Activated naive CD4-positive, alpha-beta T cell treated with anti-CD3 and anti-CD28 coated beads, Interleukin-2, amount 50 U/mL, for 72 hours (primary cell): ENCODE measurements around the gene MAL. TPM values are rescaled to one million over a fixed set of nuclear protein-coding genes. Genes with fewer than 3 reads are reported as not detected.
"Not testable (repeated sequence)": the region's sequence is repeated elsewhere in the genome, so short reads cannot be mapped to it uniquely, and the experiment has no call there.

Source experiments
- ATAC-seq, 2 donors: fragments of 150-1000 bp; cut with Tn5 transposase; 2 replicates each; pipeline ENCODE4 v1.10.0; 2021; ENCODE audit warnings: mild to moderate bottlenecking in 2 of 2, moderate library complexity in 2 of 2
- DNase-seq, 2 donors: peaks; one replicate each; pipeline ENCODE4 v3.0.0; 2021 to 2022; ENCODE audit warnings: low spot score in 2 of 2
- H3K27ac Mint-ChIP-seq, 2 donors: one replicate each; pipeline ENCODE4 v1.8.0; 2022; ENCODE audit warnings: mild to moderate bottlenecking in 2 of 2, mixed read lengths in 2 of 2
- H3K36me3 Mint-ChIP-seq, 2 donors: one replicate each; pipeline ENCODE4 v1.8.0; 2022; ENCODE audit warnings: mixed read lengths in 2 of 2
- H3K9me3 Mint-ChIP-seq, 2 donors: one replicate each; pipeline ENCODE4 v1.8.0; 2022; ENCODE audit warnings: mixed read lengths in 2 of 2
- total RNA-seq, 2 donors: library from RNA; stranded (reverse); gene quantifications; one replicate each; pipeline ENCODE4 v1.2.3, GENCODE V29; 2022

Gene MAL
- total RNA-seq, 2 donors from 2014 or later: 26.3 to 62.8 TPM

DNA sequence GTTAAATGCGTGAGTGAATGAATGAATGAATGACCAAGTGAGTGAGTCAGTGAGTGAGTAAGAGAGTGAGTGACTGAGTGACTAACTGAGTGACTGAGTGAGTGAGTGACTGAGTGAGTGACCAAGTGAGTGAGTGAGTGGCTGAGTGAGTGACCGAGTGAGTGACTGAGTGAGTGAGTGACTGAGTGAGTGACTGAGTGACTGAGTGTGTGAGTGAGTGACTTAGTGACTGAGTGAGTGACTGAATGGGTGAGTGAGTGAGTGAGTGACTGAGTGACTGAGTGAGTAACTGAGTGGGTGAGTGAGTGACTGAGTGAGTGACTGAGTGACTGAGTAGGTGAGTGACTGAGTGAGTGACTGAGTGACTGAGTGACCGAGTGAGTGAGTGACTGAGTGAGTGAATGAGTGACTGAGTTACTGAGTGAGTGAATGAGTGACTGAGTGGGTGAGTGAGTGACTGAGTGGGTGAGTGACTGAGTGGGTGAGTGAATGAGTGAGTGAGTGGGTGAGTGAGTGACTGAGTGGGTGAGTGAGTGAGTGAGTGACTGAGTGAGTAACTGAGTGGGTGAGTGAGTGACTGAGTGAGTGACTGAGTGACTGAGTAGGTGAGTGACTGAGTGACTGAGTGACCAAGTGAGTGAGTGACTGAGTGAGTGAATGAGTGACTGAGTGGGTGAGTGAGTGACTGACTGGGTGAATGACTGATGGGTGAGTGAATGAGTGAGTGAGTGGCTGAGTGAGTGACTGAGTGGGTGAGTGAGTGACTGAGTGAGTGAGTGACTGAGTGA is 11.3 kb downstream of the MAL start:
- Mint-ChIP-seq H3K27ac (peak overlapping the region; percentile 66 to 85), H3K9me3 (peaks cover 26 to 30% of the 10 kb centered on the region in 2 donors), H3K36me3 (peaks cover 22 to 25% of the 10 kb centered on the region in 2 donors)
- DNase-seq (no peak), ATAC-seq (peak in 1 of 2 donors; percentile 39)

DNA sequence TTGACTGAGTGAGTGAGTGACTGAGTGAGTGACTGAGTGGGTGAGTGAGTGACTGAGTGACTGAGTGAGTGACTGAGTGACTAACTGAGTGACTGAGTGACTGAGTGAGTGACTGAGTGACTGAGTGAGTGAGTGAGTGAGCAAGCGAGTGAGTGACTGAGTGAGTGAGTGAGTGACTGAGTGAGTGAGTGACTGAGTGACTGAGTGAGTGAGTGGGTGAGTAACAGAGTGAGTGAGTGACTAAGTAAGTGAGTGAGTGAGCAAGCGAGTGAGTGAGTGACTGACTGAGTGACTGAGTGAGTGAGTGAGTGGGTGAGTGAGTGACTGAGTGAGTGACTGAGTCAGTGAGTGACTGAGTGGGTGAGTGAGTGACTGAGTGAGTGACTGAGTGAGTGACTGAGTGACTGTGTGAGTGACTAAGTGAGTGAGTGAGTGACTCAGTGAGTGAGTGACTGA is 11.9 kb downstream of the MAL start:
- peaks cover 22 to 25% of the 10 kb centered on the region in 2 donors for H3K36me3 Mint-ChIP-seq
- peak overlapping the region; percentile 66 to 85 for H3K27ac Mint-ChIP-seq
- peak; percentile 18 to 42 for ATAC-seq
- DNase-seq: no peak
- H3K9me3 Mint-ChIP-seq: peaks cover 26 to 30% of the 10 kb centered on the region in 2 donors

DNA sequence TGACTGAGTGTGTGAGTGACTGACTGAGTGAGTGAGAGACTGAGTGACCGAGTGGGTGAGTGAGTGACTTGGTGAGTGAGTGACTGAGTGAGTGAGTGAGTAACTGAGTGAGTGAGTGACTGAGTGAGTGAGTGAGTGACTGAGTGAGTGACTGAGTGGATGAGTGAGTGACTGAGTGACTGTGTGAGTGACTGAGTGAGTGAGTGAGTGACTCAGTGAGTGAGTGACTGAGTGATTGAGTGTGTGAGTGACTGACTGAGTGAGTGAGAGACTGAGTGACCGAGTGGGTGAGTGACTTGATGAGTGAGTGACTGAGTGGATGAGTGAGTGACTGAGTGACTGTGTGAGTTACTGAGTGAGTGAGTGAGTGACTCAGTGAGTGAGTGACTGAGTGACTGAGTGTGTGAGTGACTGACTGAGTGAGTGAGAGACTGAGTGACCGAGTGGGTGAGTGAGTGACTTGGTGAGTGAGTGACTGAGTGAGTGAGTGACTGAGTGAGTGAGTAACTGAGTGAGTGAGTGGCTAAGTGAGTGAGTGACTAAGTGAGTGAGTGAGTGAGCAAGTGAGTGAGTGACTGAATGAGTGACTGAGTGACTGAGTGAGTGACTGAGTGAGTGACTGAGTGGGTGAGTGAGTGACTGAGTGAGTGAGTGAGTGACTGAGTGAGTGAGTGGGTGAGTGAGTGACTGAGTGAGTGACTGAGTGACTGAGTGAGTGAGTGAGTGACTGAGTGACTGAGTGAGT is 12.5 kb downstream of the MAL start:
- ATAC-seq, DNase-seq: not testable (repeated sequence)
- peaks cover 22 to 25% of the 10 kb centered on the region in 2 donors for H3K36me3 Mint-ChIP-seq
- H3K27ac Mint-ChIP-seq: peak overlapping the region; percentile 66 to 85
- peaks cover 26 to 30% of the 10 kb centered on the region in 2 donors for H3K9me3 Mint-ChIP-seq

DNA sequence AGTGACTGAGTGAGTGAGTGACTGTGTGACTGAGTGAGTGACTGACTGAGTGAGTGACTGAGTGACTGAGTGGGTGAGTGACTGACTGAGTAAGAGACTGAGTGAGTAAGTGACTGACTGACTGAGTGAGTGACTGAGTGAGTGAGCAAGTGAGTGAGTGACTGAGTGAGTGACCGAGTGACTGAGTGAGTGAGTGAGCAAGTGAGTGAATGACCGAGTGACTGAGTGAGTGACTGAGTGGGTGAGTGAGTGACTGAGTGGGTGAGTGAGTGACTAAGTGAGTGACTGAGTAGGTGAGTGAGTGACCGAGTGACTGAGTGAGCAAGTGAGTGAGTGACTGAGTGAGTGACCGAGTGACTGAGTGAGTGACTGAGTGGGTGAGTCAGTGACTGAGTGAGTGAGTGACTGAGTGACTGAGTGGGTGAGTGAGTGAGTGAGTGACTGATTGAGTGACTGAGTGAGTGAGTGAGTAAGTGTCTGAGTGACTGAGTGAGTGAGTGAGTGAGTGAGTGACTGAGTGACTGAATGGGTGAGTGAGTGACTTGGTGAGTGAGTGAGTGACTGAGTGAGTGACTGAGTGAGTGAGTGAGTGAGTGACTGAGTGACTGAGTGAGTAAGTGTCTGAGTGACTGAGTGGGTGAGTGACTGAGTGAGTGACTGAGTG is 13.3 kb downstream of the MAL start:
- ATAC-seq: no peak
- Mint-ChIP-seq H3K9me3 (peaks cover 26 to 30% of the 10 kb centered on the region in 2 donors), H3K36me3 (peaks cover 22 to 25% of the 10 kb centered on the region in 2 donors), H3K27ac (peak overlapping the region; percentile 9 to 85)
- no peak for DNase-seq

GRCh38 chr2:95039363-95039762 is 13.9 kb downstream of the MAL start:
- H3K27ac Mint-ChIP-seq: peak overlapping the region; percentile 7 to 85
- DNase-seq: no peak
- peaks cover 26 to 30% of the 10 kb centered on the region in 2 donors for H3K9me3 Mint-ChIP-seq
- H3K36me3 Mint-ChIP-seq: peaks cover 25 to 28% of the 10 kb centered on the region in 2 donors
- peak in 1 of 2 donors; percentile 29 for ATAC-seq

- peaks cover 26 to 30% of the 10 kb centered on the region in 2 donors for H3K9me3 Mint-ChIP-seq
- peak overlapping the region in 1 of 2 donors; percentile 7 for H3K27ac Mint-ChIP-seq
- DNase-seq: no peak
- no peak for ATAC-seq
- peaks cover 25 to 30% of the 10 kb centered on the region in 2 donors for H3K36me3 Mint-ChIP-seq
Observed at GRCh38 chr2:95039978-95040377, 14.5 kb downstream of the MAL start.

DNA sequence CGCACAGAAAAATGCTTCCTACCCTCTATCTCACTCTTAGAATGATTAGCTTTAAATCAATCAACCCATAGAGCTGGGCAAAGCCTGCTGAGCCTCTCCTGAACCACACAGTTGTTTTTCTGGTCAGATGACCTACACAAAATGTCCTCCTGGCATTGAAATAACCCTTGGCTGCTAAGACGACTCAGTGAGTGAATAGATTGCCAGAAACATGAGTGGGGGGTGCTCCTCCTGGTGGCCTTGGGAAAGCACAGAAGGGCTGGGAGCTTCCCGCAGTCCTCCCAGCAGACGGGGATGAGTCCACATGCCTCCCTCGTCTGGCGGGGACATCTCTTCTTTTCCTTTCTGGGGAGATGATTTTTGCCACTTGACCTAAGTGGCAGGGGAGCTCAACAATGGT is 14.9 kb downstream of the MAL start:
- ATAC-seq (no peak), DNase-seq (no peak)
- H3K27ac Mint-ChIP-seq: no peak overlapping the region
- peaks cover 26 to 30% of the 10 kb centered on the region in 2 donors for H3K9me3 Mint-ChIP-seq
- peaks cover 25 to 30% of the 10 kb centered on the region in 2 donors for H3K36me3 Mint-ChIP-seq

DNA sequence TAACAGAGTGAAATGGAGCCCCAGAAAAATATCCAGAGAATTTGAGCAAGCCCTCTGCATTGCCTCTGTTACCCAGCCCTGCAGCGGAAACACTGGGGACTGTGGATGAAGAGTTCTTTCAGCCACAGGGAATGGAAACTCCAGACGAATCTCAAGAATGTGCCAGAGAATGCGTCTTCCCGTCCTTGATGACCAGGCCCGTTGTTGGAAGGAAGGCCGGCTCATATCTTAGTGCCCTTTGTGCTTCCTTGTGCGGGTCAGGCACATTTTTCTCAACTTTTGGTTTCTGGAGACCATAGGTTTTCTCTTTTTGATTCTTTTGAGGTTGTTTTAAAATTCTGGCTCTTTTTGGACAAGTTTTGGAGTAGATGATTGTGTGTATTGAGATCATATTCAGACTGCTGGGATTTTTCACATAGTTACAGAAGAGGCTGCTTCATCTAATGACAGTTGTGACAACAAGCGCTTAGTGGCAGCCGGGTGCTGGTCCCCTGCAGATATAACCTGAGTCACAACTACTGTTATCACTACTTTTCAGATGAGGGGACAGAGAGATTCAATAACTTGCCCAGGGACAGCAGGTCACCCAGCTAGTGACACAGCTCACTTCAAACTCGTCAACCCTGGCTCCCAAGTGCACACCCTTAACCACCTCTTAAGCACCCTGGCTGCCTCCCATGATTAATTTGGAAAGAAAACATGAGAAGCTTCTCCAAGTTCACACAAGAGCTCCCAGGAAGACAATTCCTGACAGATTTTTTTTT is 15.7 kb downstream of the MAL start:
- Mint-ChIP-seq H3K9me3 (peaks cover 26 to 30% of the 10 kb centered on the region in 2 donors), H3K36me3 (peaks cover 25 to 30% of the 10 kb centered on the region in 2 donors), H3K27ac (peak overlapping the region in 1 of 2 donors; percentile 78)
- DNase-seq (no peak), ATAC-seq (peak; percentile 52)

GRCh38 chr2:95041824-95042442 is 16.4 kb downstream of the MAL start:
- Mint-ChIP-seq H3K9me3 (peaks cover 19 to 23% of the 10 kb centered on the region in 2 donors), H3K36me3 (peaks cover 19 to 24% of the 10 kb centered on the region in 2 donors), H3K27ac (no peak overlapping the region)
- DNase-seq: no peak
- no peak for ATAC-seq

- DNase-seq: no peak
- Mint-ChIP-seq H3K36me3 (peaks cover 11 to 16% of the 10 kb centered on the region in 2 donors), H3K9me3 (peaks cover 12 to 16% of the 10 kb centered on the region in 2 donors), H3K27ac (peak overlapping the region in 1 of 2 donors; percentile 24)
- ATAC-seq: peak in 1 of 2 donors; percentile 46
Observed at GRCh38 chr2:95042472-95043271, 17.2 kb downstream of the MAL start.

DNA sequence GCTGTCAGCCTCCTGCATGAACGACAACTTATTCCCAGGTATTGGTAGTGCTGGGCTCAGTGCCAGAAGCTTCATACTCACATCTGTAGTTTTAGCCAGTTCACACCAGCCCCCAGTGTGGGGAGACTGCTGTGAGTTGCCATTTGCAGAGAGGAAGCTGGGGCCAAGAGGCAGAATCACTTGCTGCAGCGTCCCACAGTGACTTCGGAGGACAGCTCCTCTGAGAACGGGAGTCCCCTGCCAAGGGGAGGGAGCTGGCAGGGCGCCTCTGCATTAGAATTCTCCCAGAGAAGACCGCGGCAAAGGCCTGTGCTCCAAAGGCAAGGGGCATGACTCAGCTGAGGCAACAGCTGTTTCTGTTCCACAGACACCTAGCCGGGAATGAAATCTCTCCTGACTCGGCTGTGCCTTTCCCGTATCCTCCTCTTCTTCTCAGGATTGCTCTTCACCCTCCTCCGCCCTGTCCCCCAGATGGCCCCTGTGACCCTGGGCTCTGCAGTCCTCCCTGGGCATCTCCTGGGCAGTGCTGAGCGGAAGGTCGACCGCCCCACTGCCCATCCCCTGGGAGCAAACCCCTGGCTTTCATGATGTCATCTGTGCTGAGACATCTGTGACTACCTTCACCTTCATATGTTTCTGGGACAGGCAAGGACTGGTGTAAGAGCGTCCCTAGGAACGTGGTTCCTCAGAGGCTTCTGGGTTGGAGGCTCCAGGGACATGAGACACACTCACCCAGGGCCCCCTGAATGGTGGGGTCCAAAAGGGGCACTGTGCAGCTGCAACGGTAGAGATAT is 18.0 kb downstream of the MAL start:
- Mint-ChIP-seq H3K27ac (peak overlapping the region in 1 of 2 donors; percentile 24), H3K36me3 (peaks cover 3 to 8% of the 10 kb centered on the region in 2 donors), H3K9me3 (peaks cover 4 to 8% of the 10 kb centered on the region in 2 donors)
- ATAC-seq (peak; percentile 63 to 73), DNase-seq (peak in 1 of 2 donors; percentile 40)

DNA sequence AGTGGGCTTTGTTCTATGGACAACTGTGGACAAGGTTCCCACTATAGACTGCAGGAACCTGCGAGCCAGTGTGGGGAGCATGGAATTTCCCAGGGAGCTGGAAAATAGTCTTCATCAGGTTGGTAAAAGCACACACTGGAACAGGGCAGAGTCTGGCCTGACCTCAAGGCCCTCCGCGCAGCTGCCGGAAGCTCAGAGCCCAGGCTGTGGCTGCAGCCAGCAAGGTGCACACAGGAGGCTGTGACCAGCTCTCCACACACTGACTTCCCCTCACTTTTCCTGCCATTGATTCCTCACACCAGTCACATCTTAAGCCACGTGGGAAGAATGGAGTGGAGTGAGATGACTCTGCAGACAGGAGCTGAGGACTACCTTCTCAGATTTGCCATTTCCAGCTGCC is 19.1 kb downstream of the MAL start:
- ATAC-seq: no peak

DNA sequence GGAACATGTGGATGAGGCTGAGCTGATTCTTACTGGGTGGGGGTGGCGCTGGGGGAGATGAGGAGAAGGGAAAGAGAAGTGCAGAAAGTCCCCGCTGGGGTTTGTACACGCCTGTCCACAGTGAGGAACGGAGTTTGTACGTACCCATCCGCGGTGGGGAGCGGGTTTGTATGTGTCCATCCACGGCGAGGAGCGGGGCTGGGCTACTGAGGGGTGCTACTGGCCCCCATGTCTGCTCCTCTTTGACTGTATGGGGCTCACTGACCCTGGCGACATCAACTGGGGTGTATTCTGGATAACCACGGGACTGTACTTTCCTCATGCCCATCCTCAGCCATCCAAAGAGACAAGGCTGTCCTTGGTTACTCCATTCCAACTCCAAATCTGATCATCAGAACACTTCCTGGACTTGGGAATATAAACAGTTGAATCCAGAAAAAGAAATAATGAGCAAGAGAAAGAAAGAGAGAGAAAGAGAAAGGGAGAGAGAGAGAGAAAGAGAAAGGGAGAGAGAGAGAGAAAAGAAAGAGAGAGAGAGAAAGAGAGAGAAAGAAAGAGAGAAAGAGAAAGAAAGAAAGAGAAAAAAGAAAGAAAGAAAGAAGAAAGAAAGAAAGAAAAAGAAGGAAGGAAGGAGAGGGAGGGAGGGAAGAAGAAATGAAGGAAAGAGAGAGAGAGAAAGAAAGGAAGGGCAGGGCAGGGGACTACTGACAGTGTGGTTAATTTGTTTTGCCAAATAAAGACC is 21.0 kb downstream of the MAL start:
- DNase-seq (no peak), ATAC-seq (no peak)
- H3K36me3 Mint-ChIP-seq: peaks cover 0 to 26% of the 10 kb centered on the region in 2 donors
- peak overlapping the region; percentile 75 to 85 for H3K27ac Mint-ChIP-seq
- H3K9me3 Mint-ChIP-seq: no peaks in the 10 kb centered on the region

More for the DNA sequence above, 19.1 kb downstream of the MAL start:
- no peak for DNase-seq
- Mint-ChIP-seq H3K9me3 (no peaks in the 10 kb centered on the region), H3K27ac (no peak overlapping the region), H3K36me3 (peaks cover 0 to 8% of the 10 kb centered on the region in 2 donors)
